Pulmonary artery endothelial cell (primary cell): ENCODE measurements around the gene CENATAC. TPM values are rescaled to one million over a fixed set of nuclear protein-coding genes. Genes with fewer than 3 reads are reported as not detected.
"Not testable (repeated sequence)": the region's sequence is repeated elsewhere in the genome, so short reads cannot be mapped to it uniquely, and the experiment has no call there.

Experiments
- DNase-seq: peaks from one replicate; pipeline ENCODE4 v3.0.0-alpha.2; 2011; ENCODE audit warnings: low read depth, low spot score
- total RNA-seq: library from RNA; depleted of rRNA; stranded (reverse); fragments of >200 nt; gene quantifications from 2 replicates; pipeline ENCODE4 v1.2.3, GENCODE V29; 2014

Gene CENATAC, protein sequence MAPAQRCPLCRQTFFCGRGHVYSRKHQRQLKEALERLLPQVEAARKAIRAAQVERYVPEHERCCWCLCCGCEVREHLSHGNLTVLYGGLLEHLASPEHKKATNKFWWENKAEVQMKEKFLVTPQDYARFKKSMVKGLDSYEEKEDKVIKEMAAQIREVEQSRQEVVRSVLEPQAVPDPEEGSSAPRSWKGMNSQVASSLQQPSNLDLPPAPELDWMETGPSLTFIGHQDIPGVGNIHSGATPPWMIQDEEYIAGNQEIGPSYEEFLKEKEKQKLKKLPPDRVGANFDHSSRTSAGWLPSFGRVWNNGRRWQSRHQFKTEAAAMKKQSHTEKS
- total RNA-seq, result 11.6 and 13.9 TPM in 2 replicates

DNA sequence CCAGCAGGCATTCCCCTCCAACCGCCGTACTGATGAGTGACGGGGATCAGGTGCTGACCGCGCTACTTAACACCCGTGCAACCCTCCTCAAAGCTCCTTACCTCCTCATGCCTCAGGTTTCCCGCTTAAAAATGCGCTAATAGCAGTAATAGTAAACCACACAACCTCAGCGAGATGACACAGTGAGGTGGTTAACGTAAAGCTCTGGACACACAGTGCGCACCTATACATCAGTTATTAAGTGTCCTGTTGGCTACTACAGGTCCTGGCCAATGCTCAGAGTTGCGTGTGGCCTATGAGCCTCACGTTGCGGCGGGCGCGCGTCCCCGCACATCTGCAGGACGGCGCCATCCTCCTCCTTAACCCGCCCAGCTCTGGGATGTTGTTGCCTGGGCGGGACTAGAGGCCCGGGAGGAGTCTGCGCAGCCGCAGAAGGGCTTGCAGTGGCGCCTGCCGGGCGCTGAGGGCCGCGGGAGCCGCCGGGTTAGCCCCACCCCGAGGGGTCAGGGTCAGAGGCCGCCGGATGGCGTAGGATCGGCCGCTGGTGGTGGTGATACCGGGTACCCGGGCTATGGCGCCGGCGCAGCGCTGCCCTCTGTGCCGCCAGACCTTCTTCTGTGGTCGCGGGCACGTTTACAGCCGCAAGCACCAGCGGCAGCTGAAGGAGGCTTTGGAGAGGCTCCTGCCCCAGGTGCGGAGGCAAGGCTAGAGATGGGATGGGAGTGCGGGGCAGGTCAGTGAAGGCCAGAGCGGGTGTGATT, at the start of gene CENATAC:
Gene CENATAC (plus strand): TSS at position 512 of the 761 bp plus-strand sequence. CDS start 60 bp downstream, at position 572.
- peak; percentile 45 for DNase-seq

DNA sequence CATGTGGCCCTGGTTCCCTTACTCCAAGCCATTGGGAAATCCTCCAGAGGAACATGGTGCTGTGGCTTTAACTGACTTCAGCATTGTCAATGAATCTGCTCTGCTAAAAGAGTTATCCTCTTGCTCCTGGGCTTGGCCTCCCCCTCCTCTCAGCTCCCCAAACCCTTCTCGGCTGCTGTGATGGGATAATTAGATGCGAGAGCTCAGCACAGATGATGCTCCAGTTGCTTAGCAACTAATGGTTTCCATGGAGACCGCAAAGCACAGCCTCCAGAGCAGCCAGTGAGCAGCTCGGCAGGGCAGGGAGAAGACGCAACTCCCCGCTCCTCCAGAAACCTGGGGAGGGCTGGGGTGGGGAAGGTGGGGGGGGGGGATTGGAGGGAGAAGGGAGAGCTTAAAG, 44.7 kb upstream of the CENATAC start:
- no peak for DNase-seq

DNA sequence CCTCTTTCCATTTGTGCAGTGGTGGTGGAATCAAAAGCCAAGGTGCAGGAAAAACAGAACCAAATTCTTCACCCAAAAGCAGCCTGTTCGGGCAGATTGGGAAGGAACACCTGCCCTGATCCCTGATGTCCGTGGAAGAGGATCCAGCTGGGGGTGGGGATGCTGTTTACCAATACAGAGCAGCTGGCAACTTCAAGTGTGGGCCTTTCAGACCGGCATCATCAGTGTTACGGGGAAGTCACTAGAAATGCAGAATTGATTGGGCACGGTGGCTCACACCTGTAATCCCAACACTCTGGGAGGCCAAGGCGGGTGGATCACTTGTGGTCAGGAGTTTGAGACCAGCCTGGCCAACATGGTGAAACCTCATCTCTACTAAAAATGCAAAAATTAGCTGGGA, 44.0 kb upstream of the CENATAC start:
- not testable (repeated sequence) for DNase-seq

DNA sequence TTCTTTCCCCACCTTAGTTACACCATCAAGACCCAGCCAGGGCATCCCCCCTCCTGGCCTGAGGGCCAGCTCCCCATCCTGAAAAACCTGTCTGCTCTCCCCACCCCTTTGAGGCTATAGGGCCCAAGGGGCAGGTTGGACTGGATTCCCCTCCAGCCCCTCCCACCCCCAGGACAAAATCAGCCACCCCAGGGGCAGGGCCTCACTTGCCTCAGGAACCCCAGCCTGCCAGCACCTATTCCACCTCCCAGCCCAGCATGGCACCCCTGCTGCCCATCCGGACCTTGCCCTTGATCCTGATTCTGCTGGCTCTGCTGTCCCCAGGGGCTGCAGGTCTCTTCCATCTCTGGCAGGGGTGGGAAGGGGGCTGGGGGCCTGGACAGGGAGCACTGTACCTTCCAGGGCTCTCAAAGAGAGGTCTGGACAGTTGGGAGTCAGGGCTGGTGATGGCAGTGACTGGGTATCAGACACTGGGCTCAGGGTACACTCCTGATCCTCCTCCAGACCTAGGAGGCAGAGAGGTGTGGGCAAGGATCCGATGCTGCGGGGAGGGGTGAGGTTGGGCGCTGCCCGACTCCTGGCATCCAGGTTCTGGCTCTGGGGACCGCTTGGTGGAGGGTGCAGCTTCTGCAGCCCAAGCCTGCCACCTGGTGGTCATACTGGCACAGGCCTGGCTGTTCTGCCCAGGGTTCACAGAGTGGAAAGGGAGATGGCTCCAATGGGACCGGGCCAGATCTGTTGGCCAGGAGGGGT, 41.7 kb upstream of the CENATAC start, which contains the start of gene UPK2:
Gene UPK2 (plus strand): TSS at position 205 of the 753 bp plus-strand sequence. CDS start 53 bp downstream, at position 258.
- DNase-seq, result peak; percentile 22

DNA sequence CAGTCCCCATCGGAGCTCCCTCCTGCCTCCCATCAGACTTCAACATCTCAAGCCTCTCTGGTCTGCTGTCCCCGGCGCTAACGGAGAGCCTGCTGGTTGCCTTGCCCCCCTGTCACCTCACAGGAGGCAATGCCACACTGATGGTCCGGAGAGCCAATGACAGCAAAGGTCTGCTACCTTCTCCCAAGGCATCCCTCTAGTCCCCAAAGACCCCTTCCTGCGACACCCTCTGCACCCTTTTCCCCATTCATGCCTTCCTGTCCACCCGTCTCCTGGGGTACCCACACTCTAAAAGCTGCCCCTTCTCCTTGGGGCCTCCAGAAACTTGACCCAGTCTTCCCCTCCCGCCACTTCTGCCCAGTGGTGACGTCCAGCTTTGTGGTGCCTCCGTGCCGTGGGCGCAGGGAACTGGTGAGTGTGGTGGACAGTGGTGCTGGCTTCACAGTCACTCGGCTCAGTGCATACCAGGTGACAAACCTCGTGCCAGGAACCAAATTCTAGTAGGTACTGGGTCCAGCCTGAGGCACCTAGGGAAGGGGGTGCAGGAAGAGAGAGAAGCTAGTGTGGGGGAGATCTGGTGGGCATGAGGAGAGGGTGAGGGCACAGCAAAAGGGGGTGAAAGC, 41.0 kb upstream of the CENATAC start:
- no peak for DNase-seq

DNA sequence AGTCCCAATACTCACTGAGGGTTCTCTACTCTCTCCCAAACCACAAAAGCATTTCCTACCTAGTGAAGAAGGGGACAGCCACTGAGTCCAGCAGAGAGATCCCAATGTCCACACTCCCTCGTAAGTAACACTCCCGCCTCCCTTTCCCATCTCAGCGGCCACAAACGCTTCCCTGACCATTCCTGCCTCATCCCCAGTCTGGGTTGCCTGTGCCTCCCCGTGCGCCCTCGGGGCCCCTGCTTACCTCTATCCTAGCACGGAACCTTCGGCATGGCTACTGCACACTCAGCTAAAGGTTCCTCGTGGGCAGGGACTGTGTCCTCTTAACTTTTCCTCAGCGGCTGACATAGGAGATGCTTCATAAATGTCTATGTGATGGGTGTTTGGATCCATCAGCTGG, 40.4 kb upstream of the CENATAC start:
- no peak for DNase-seq

DNA sequence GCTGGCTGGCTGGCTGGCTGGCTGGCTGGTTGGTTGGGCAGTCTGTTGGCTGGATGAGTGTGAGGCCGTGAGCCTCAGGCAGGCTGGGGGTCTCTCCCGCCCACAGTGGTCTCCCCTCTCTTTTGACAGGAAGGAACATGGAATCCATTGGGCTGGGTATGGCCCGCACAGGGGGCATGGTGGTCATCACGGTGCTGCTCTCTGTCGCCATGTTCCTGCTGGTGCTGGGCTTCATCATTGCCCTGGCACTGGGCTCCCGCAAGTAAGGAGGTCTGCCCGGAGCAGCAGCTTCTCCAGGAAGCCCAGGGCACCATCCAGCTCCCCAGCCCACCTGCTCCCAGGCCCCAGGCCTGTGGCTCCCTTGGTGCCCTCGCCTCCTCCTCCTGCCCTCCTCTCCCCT, 40.0 kb upstream of the CENATAC start:
- no peak for DNase-seq

DNA sequence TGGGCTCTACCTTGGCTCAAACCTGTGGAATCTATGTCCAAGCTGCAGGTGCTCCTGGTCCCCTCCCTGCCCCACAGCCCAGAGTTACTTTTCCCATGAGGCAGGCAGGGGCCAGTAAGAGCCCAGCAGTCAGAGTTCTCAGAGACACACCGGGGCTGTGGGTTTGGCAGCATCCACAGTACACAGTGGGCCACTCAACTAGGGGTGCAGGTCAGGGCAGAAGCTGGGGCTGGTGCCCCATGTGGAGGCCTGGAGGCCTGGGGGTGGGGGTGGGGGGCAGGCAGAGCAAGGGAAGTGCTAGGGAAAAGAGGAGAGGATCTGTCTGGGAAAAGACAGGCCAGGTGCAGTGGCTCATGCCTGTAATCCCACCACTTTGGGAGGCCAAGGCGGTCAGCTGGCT, 39.4 kb upstream of the CENATAC start:
- DNase-seq, result no peak

DNA sequence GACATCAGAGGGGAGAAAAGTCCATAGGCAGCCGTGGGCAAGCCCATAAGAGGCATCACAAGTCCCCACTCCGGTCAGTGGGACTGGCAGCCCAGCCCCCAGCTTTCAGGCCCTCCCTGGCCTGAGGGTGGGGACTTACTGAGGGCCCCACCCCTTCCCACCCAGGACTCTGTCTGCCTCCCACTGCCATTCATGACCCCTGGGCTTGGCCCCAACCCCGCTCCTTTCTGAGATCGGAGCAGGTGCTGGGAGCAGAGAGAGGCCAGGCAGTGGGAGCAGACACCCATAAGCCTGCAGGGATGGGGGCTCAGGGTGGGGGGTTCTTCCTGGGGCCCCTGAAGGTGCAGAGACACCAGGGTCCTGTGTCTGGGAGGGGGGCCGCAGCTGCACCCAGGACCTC, 36.7 kb upstream of the CENATAC start:
- DNase-seq, result no peak

DNA sequence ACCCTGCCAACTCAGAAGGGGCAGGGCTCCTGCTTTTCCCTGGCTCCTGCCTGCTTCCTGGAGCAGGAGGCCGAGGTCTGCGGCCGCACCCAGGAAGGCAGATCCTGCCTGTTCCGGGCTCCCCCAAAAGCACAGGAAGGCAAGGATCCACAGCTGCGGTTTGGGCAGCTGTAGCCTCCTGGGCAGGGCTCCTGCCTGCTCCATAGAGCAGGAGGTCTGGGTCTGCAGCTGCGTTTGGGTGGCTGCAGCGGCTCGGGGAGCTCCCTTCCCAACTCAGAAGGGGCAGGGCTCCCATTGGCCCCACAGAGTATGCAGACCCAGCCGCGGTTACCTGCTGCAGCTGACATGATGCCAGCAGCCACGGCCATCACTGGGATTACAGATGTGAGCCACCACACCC, 36.3 kb upstream of the CENATAC start:
- no peak for DNase-seq

DNA sequence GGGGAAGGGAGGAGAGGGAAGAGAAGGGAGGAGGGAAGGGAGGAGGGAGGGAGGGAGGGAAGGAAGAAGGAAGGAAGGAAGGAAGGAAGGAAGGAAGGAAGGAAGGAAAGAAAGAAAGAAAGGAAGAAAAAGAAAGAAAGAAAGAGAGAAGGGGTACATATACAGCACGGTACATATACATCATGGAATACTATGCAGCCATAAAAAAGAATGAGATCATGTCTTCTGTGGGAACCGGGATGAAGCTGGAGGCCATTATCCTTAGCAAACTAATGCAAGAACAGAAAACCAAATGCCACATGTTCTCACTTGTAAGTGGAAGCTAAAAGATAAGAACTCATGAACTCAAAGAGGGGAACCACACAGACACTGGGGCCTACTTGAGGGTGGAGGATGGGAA, 28.4 kb upstream of the CENATAC start:
- not testable (repeated sequence) for DNase-seq

DNA sequence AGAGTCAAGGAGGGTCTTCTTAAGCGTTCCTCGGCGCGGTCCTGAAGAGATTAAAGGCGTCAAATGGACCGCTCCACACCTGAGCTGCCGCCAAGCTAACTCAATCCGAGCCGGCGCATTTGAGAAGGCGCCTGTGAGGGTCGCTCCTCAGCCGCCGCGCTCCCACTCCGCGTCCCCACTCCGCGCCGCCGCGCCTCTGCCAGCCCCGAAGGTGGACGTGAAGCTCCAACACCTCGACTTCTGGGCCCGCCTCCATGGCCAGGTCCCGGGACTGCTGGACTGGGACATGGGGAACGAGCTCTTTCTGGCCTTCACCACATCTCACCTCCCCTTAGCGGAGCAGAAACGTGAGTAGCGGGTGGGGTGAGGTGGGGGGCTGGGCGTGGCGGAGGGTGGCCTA, 26.3 kb upstream of the CENATAC start, which contains the start of gene FOXR1:
Gene FOXR1 (plus strand): TSS at position 116 of the 400 bp plus-strand sequence. CDS start 171 bp downstream, at position 287.
- DNase-seq, result no peak

DNA sequence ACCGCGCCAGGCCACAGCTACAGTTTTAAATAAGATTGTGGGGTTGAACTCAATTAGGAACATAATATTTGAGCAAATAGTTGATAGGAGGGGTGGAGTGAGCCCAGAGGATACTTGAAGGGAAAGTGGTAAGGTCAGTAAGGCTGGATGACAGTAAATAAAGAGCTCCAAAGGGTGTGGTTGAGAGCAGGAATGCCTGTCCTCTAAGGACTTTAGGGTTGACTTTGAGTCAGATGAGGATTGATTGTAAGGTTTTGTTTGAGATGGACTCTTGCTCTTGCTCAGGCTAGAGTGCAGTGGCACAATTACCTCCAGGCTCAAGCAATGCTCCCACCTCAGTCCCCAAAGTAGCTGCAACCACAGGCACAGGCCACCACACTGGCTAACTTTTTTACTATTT, 24.0 kb upstream of the CENATAC start:
- no peak for DNase-seq

DNA sequence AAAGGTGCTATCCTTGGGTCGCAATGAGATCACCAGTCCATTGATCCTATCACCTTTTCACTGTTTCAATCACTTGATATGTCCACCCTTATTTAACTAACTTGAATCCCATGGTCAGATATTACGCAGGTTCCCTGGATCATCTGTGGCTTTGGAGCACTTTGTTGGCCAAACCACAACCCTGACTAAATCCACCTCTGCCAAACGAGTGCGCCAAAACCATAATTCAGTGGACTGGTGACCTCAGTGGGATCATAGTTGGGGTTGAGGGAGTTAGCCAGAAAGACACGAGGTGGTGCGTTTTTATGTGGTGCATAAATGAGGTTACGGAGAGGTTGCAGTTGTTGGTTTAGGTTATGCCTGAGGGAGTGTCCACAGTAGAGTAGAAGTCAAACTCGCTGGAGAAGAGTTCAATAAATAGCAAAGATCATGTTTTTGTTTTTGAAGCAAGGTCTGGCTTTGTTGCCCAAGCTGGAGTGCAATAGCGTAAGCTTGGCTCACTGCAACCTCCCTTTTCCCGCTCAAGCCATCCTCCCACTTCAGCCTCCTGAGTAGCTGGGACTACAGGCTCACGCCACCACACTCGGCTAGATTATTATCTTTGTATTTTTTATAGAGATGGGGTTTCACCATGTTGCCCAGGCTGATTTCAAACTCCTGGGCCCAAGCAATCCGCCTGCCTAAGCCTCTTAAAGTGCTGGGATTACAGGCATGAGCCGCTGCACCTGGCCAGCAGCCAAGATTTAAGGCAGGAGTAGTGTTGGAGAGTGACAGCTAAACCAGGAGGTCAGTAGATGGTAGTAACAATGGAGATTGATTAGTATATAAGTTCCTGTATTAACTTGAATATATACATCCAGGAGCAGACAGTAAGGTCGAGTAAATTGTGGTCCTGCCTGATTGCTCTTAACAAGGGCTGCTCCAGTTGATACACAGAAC, 21.9 kb upstream of the CENATAC start:
- DNase-seq, result no peak

DNA sequence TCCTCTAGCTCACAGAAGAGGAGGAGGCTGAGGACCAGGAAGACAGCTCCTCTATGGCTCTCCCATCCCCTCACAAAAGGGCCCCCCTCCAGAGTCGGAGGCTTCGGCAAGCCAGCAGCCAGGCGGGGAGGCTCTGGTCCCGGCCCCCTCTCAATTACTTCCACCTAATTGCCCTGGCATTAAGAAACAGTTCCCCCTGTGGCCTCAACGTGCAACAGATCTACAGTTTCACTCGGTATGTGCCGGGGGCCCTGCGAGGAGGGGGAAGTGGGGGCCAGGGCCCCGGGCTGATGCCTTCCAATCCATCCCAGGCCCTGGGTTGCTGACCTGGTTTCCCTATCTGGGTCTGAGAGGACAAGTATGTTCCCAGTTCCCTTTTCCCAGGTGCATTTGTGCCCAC, 18.5 kb upstream of the CENATAC start:
- no peak for DNase-seq

DNA sequence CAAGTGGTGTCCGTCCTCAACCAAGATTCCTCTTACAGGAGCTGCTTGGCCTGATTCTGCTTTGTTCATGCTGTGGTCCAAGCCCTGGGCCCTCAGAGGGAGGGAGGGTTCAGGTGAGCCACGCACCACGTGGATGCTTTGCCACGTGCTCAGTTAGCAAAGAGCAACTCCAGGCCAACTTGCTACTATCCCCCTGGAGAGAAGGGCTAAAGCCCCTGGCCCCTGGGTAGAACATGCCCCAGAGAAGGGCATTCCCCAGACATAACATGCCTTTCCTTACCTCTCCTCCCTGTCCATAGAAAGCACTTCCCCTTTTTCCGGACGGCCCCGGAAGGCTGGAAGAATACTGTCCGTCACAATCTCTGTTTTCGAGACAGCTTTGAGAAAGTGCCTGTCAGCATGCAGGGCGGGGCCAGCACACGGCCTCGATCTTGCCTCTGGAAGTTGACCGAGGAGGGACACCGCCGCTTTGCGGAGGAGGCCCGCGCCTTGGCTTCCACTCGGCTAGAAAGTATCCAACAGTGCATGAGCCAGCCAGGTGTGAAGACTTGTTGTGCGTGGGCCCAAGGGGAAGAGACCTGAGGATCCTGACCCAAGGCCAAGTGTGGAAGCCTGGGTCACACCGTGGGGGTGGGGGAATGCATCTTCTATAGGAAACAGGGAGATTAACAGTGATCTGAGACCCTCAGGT, 17.6 kb upstream of the CENATAC start:
- no peak for DNase-seq

DNA sequence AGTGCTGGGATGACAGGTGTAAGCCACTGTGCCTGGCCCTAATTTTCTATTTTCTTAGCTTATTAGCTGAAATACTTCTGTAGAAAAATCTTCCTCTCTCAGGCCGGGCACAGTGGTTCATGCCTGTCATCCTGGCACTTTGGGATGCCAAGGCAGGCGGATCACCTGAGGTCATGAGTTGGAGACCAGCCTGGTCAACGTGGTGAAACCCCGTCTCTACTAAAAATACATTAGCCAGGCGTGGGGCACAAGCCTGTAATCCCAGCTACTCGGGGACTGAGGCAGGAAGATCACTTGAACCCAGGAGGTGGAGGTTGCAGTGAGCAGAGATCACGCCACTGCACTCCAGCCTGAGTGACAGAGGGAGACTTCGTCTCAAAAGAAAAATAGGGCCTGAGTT, 13.6 kb upstream of the CENATAC start:
- not testable (repeated sequence) for DNase-seq

DNA sequence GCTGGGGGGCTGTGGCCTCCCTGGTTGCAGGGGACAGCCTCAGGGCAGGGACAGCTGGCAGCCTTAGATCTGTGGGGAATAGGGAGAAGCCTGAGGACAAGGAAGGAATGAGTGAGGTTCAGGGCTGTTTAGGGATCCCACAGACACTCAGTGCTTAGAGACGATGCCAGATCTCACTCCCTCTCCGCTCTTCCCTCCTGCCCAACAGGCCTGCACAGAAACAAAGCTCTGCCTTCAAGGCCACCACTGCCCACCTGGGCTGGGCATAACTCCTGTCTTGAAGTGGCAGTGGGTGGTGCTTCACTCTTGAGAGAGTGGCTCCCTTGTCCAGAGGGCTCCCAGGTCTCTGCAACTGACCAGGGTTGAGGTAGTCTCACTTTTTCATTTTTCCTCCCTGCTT, 13.1 kb upstream of the CENATAC start:
- DNase-seq, result no peak

DNA sequence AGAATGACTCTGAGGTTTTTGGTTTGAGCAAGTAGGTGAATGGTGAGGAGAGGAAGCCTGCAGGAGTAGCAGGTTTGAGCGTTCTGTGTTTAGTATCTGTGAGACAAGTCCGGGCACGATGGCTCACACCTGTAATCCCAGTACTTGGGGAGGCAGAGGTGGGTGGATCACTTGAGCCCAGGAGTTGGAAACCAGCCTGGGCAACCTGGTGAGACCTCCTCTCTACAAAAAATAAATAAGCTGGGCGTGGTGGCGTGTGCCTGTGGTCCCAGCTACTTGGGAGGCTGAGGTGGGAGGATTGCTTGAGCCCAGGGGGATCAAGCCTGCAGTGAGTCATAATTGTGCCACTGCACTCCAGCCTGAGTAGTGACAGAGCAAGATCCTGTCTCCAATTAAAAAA, 9.7 kb upstream of the CENATAC start:
- no peak for DNase-seq
